HG03469 (cell line): Measurements from ENCODE around the gene ARHGAP44.

Experiments
- ATAC-seq: cut with Tn5 transposase; IDR thresholded peaks from one replicate; pipeline ENCODE4 v1.9.1; 2021; ENCODE audit warnings: mild to moderate bottlenecking, moderate library complexity, moderate number of reproducible peaks; ENCODE audit not compliant: unreplicated experiment

Gene ARHGAP44

GRCh38 chr17:12990041-12990808 is 200.9 kb downstream of the ARHGAP44 start:
- no peak for ATAC-seq

GRCh38 chr17:12990926-12991325 is 201.6 kb downstream of the ARHGAP44 start:
- ATAC-seq, result no peak

DNA sequence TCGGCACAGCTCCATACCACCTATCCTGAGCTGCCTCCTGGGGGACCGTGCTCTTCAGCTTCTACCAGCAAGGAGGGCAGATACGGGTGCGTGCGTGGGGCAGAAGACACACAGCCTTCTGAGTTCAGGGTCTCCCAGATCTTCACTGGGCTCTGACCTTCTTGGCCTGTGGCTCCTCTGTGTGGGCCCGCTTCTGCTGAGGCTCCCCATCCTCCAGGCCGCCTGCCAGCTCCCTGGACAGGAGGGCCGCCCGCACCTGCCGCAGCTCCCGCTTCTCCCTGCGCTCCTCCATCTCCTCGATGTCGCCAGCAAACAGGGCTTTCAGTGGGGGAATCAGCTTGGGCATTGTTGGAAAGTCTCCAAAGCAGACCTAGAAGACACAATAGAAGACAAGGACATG is 203.4 kb downstream of the ARHGAP44 start:
- no peak for ATAC-seq

GRCh38 chr17:12993631-12994030 is 204.3 kb downstream of the ARHGAP44 start:
- ATAC-seq, result no peak

DNA sequence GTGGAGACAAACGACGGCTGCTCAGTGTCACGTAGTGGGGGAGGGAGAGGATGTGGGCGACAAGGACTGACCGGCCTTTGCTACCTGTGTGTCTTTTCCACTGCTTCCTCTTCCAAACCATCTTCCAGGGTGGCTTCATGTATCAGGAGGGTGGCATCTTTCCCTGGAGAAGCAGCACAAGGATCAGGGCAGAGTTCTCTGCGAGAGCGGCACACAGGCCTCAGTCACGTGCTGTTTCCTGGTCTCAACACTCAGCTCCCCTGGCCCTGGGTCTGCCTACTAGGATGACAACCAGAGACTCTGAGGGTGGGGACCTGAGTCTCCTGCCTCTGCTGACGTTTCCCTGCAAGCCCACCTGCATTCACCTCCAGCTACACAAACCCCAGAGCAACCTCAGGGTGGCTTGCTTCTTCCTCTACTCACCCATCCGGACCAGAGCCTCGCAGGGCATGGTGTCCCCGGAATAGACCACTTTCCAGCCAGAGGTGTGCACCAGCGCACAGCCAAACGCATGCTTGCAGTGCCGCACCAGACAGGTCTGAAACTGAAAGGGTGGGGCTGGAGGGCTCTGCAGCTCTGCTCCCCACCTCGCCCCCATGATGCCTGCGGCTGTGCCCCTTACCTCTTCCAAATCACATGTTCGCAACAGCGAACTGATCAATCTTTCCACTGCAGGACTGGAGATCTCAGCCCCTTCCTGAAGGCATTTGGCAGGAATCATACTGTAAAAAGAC is 205.2 kb downstream of the ARHGAP44 start:
- no peak for ATAC-seq

DNA sequence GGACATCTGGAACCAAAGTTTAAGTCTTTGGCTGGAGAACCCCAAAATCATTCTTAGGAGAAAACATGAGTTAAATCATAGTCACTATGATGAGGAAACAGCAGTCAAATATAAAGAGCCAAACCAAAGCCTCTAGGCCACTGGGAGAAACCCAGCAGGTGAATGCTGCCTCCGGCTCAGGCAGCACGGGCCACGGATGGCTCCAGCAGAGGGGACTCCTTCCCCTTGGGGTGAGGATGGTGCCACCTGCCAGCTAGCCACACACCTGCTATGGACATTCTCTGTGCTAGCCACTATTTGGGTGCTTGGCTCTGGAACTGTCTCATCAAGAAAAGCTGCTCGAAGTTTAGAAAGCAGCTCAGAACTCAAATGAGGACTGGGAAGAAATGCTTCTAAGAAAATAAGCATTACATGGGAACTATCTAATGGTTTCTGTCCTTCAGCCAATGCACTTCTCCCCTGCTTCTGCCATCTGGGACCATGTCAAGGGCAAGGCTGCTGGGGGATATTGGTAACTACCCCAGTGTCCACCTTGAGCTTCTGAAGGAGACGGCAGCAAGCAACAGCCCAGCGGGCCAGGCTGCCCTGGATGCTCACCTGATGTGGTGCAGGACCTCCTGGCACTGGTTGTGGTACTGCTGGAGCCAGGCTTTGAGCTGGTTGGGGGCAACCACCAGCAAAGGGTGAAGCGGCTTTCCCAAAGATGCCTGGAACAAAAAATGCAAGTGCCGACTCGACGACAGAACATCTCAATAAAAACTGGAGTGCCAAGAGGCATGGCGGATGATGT is 206.0 kb downstream of the ARHGAP44 start:
- no peak for ATAC-seq

DNA sequence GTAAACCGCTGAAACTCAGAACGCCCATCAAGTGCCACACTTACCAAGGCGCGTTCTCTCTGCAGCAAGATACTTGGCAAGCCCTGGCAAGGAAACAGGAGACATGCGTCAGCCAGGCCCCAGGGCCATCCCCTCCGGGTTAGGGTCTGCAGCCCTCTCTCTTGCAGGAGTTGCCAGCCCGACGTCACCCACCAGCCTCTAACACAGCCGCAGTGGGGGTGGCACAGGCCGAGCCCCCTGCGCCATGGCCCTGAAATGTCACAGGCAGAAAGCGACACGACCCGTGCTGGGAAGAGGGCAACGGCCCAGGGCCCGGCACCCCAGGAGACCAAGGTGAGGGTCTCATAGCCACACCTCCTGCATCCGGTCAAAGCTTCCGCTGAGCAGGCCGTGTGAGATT is 206.6 kb downstream of the ARHGAP44 start:
- no peak for ATAC-seq

- ATAC-seq, result no peak
Observed at GRCh38 chr17:12996357-12996756, 207.1 kb downstream of the ARHGAP44 start.

- no peak for ATAC-seq
Observed at GRCh38 chr17:12996941-12997340, 207.6 kb downstream of the ARHGAP44 start.

GRCh38 chr17:12998461-12998860 is 209.2 kb downstream of the ARHGAP44 start:
- ATAC-seq, result no peak

DNA sequence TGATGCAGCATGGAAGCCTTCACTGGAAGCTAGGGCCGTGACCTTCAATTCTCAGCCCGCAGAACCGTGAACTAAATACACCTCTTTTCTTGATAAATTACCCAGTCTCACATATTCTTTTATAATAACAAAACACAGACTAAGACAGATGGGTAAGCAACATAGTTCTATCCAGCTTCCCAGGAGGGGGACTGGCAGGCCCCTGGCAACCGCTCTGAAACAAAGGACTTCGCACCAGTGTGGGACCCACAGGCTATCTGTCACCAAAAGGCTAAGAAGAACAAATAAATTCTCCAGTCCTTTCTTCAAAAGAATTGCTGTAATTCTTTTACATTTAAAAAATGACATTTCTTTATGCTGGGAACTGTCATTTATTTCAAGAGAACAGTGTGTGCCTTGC is 209.6 kb downstream of the ARHGAP44 start:
- no peak for ATAC-seq

DNA sequence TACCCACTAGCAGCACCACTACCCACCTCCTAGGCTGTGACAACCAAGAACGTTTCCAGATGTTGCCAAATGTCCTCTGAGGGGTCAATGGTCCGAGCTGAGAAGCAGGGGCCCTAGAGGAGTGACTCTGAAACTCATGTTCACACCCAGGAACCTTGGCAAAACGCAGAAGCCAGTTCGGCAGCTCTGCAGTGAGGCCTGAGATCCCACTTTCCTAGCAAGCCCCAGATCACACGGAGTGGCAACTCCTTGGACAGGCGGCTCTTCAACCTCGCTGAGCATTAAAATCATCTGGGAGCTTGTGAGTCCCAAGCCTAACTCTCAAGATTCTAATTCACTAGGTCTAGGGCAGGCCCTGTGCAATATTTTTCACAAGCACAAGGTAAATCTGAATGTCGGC is 211.3 kb downstream of the ARHGAP44 start:
- ATAC-seq, result no peak

GRCh38 chr17:13001991-13002615 is 212.8 kb downstream of the ARHGAP44 start:
- no peak for ATAC-seq

- no peak for ATAC-seq
Observed at GRCh38 chr17:13002761-13003453, 213.6 kb downstream of the ARHGAP44 start.

DNA sequence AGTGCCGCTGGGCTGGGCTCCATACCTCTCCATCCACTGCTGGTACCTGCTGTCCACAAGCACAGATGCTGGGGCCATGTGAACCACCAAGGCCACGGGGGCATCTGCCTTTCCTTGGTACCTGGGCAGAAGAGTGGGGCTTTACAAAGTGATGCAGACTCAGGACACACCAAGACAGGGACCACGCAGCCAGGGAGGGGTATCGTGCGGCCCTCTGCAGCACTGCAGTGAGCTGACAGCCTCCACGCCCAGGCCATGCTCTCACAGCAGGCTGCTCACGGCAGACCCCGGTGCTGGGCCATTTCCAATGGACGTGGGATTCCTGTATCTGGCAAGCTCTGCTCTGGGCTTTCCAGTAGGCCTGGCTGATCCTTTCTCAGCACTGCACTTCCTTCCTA is 214.2 kb downstream of the ARHGAP44 start:
- ATAC-seq, result no peak

DNA sequence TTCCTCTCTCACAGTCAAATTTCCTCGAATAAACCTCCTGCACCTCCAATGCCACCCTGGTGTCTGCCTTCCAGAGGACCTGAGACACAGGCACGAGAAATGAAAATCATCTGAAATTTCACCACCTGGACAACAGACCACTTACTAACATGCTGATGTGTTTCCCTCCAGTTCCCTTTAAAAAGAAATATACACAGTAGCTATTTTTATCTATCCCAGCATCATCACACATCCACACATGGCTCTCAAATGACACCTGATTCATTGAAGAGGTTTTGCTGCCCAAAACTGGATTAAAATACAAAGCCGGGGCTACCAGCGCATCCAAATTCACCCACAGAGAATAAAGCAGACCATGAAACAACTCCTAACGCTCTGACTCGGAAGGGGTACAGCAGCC is 214.6 kb downstream of the ARHGAP44 start:
- ATAC-seq, result no peak

- ATAC-seq, result no peak
Observed at GRCh38 chr17:13004336-13004735, 215.0 kb downstream of the ARHGAP44 start.

GRCh38 chr17:13005530-13005929 is 216.2 kb downstream of the ARHGAP44 start:
- ATAC-seq, result no peak

GRCh38 chr17:13008461-13008860 is 219.2 kb downstream of the ARHGAP44 start:
- no peak for ATAC-seq

DNA sequence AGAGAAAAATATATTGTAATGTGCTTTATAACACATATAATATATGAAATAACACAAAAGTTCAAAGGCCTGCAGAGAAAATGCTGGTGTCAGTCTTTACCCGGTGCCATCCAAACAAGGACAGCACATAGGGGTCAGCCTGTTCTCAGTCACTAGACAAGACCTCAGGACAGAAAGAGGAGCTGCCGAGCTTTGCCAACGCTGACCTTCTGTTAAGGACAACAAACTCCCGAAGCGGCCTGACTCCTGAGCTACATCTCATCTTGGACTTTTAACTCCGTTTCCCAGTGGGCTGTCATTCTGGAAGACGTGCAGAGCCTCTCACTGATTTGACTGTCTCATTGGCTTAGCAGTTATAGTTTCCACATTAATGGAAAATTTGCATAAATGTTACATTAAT is 221.7 kb downstream of the ARHGAP44 start:
- no peak for ATAC-seq

- no peak for ATAC-seq
Observed at GRCh38 chr17:13014801-13015200, 225.5 kb downstream of the ARHGAP44 start.
